Islet precursor cell (in vitro differentiated cells): ENCODE measurements around the gene ABCD4.

Experiments used
- DNase-seq: peaks from one replicate; pipeline ENCODE4 v3.0.0-alpha.2; 2018

Gene ABCD4

GRCh38 chr14:74257941-74258763 is 44.6 kb downstream of the ABCD4 start:
- no peak for DNase-seq

- DNase-seq: peak; percentile 59
Observed at GRCh38 chr14:74257078-74257940, 45.4 kb downstream of the ABCD4 start.

- DNase-seq: no peak
Observed at GRCh38 chr14:74255281-74255680, 47.5 kb downstream of the ABCD4 start.

- no peak for DNase-seq
Observed at GRCh38 chr14:74249433-74250375, 53.0 kb downstream of the ABCD4 start.

- DNase-seq: no peak
Observed at GRCh38 chr14:74248017-74248416, 54.7 kb downstream of the ABCD4 start.

- DNase-seq: no peak
Observed at GRCh38 chr14:74246542-74246941, 56.2 kb downstream of the ABCD4 start.

GRCh38 chr14:74245292-74245691 is 57.4 kb downstream of the ABCD4 start:
- no peak for DNase-seq

GRCh38 chr14:74244115-74244514 is 58.6 kb downstream of the ABCD4 start:
- DNase-seq: peak; percentile 65

- DNase-seq: no peak
Observed at GRCh38 chr14:74243051-74243450, 59.7 kb downstream of the ABCD4 start.

- no peak for DNase-seq
Observed at GRCh38 chr14:74242780-74243042, 60.0 kb downstream of the ABCD4 start.

- no peak for DNase-seq
Observed at GRCh38 chr14:74242021-74242779, 60.5 kb downstream of the ABCD4 start.

- DNase-seq: no peak
Observed at GRCh38 chr14:74241652-74242017, 61.1 kb downstream of the ABCD4 start.

- peak; percentile 73 for DNase-seq
Observed at GRCh38 chr14:74240794-74241651, 61.7 kb downstream of the ABCD4 start.

GRCh38 chr14:74239848-74240793 is 62.6 kb downstream of the ABCD4 start:
- DNase-seq: no peak

GRCh38 chr14:74238974-74239847 is 63.5 kb downstream of the ABCD4 start, which contains the start of gene VSX2:
VSX2 (plus strand) TSS chr14:74239449; CDS start chr14:74239562, 113 bp downstream.
- DNase-seq: peak; percentile 66

- DNase-seq: no peak
Observed at GRCh38 chr14:74237441-74237840, 65.3 kb downstream of the ABCD4 start.
